Ramos (cell line): ENCODE data around the gene CCDC12.

Experiments used
- in situ Hi-C: fragments of 300-500 bp; cut with MboI; formaldehyde crosslinking; loops from one replicate; pipeline ENCODE4 v1.14.3; 2022; ENCODE audit warnings: low sequenced_read_pairs; ENCODE audit not compliant: unreplicated experiment

Gene CCDC12

DNA sequence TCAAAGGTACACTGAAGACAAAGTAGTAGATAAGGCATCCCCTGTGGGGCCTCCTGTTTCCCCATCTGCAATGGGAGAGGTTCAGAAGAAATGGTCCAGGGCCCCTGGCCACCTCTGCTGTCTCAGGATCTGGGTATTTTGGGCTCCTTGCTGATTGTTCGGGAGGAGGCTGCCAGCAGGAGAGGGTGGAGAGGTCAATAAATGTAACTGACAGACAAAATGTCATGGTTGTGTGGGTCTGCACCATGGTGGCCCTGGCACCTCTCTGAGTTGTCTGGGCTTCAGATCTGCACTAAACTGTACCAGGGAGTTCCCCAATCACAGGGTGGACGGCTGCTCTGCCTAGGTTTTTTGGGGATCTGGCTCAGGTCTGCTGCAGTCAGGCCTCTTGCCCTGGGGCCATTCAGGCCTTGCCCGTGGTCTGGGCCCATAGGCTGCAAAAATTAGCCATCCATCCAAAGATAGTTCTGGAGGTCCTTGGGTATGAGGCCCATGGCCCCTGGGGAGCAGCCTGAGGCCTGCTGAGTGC, 10.3 kb upstream of the CCDC12 start:
- in situ Hi-C loops: loop anchor here (5.0 kb wide), 1 partner anchor 70 kb away; no protein-coding TSS in a partner anchor

GRCh38 chr3:46986055-46986730, 9.6 kb upstream of the CCDC12 start:
- in situ Hi-C loops: loop anchor here (5.0 kb wide), 1 partner anchor 69 kb away; no protein-coding TSS in a partner anchor

- in situ Hi-C loops: loop anchor here (5.0 kb wide), 1 partner anchor 68 kb away; no protein-coding TSS in a partner anchor
Observed at GRCh38 chr3:46985588-46985987, 9.0 kb upstream of the CCDC12 start.

- in situ Hi-C loops: loop anchor here (5.0 kb wide), 1 partner anchor 68 kb away; no protein-coding TSS in a partner anchor
Observed at GRCh38 chr3:46984591-46985459, 8.3 kb upstream of the CCDC12 start.

DNA sequence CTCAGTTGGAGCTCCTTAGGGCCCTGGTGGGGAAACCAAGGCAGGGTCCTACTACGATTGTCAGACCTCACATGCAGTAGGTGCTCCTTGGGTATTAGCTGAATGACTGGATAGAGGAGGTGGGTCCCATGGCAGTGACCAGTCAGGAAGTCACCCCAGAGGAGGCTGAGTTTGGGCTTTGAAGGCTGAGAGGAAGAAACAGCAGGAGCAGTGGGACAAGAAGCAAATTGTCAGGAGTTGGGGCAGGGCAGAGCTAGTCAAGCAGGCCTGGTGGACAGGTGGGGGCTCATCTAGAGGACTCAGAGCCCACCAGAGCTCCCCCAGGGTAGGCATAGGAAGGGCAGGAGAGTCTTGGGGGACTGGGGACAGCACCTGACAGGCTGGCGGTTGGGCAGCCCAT, 6.0 kb upstream of the CCDC12 start:
- in situ Hi-C loops: no loop called here

- in situ Hi-C loops: no loop called here
Observed at GRCh38 chr3:46981932-46982471, 5.5 kb upstream of the CCDC12 start.

- in situ Hi-C loops: no loop called here
Observed at GRCh38 chr3:46979958-46980497, 3.5 kb upstream of the CCDC12 start.

DNA sequence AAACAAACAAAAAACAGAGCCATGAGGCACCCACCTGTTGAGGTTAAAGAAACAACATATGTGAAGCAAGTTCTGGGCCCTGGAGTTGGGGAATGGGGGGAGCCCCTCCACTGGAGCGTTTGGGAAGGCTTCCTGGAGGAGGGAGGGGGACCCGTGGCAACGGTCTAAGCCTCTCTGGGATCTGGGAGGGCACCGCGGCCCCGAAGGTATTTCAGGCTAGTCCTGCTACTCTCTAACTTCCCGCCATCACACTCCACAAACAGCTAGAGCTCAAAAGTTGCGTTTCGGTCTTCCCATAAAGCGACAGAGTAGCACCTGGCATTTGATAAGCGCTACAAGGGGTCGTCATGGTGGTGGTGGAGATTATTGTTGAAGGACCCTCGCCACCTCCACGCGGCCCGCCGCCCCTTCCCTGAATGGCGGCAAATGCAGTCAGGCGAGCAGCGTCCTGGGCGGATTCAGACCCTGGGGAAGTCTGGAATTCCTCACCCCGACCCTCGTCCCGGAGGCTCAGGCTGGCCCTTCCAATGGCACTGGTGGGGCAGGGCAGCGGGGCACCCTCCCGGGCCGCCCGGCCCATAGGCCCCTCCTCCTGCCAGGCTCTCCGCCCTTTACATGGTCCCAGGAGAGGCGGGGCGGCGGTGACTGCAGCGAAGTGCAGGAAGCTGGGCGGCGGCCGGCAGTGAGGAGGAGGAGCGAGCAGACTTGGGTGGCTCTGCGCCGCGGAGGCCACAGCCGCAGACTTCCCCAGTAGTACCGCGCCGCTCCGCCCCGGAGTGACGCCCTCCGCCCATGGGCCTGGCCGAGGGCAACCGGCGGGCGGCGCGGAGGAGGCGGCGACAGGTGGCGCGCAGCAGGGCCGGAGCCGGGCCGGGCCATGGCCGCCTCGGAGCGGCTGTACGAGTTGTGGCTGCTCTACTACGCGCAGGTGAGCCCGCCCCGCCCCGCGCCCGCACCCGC, 2.7 kb upstream of the CCDC12 start, which contains the start of gene NBEAL2:
Gene NBEAL2, plus strand, starts transcription at position 682 of the 960 bp plus-strand sequence. Its CDS starts 196 bp downstream, at position 878.
- in situ Hi-C loops: no loop called here

GRCh38 chr3:46978381-46978780, 1.8 kb upstream of the CCDC12 start:
- in situ Hi-C loops: no loop called here

GRCh38 chr3:46977811-46978195, 1.3 kb upstream of the CCDC12 start:
- in situ Hi-C loops: no loop called here

- in situ Hi-C loops: no loop called here
Observed at GRCh38 chr3:46974421-46975171, 1.9 kb downstream of the CCDC12 start.

DNA sequence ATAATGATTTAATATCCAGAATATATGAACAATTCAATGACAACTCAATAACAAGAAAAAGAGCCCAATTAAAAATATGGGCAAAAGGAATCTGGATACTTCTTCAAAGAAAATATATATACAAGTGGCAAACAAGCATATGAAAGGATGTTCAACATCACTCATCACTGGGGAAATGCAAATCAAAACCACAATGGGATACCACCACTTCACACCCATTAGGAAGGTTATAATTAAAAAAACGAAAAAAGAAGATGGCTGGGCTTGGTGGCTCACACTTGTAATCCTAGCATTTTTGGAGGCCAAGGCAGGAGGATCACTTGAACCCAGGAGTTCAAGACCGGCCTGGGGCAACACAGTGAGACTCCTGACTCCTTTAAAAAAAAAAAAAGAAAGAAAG, 4.1 kb downstream of the CCDC12 start:
- in situ Hi-C loops: no loop called here

DNA sequence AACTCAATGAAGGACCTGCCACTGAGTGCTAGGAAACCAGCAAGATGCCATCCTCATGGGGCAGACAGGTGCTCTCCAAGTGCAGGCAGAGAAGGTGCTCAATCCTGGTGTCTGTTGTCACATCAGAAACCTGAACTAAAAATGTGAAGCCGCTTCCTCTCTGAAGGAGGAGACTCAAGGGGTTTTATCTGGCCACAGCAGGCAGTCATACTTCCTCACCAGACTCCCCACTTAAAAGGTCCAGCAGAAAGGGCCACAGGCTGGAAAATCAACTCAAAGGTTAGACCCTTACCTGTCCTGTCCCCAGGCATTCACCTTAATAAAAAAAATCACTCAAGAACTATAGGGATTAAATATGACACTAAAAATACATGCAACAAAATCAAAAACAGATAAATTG, 4.8 kb downstream of the CCDC12 start:
- in situ Hi-C loops: no loop called here

DNA sequence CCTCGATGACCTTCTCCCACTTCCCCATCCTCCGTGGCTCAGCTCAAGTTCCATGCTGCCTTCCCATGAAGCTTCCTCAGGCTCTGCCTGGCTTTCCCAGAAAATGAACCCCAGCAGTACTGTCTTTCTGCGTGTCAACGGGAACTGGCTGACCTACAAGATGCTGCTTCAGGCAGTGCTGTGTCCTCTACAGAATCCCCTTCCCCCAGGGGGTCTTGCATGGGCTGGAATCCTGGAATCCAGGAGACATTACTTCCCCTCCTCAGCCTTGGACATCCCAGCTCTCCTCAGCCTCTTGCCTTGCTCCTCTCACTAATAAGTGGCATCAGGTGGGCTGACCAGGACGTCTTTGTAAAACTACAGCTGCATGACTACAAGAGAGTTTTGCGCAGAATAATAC, 5.4 kb downstream of the CCDC12 start:
- in situ Hi-C loops: no loop called here

DNA sequence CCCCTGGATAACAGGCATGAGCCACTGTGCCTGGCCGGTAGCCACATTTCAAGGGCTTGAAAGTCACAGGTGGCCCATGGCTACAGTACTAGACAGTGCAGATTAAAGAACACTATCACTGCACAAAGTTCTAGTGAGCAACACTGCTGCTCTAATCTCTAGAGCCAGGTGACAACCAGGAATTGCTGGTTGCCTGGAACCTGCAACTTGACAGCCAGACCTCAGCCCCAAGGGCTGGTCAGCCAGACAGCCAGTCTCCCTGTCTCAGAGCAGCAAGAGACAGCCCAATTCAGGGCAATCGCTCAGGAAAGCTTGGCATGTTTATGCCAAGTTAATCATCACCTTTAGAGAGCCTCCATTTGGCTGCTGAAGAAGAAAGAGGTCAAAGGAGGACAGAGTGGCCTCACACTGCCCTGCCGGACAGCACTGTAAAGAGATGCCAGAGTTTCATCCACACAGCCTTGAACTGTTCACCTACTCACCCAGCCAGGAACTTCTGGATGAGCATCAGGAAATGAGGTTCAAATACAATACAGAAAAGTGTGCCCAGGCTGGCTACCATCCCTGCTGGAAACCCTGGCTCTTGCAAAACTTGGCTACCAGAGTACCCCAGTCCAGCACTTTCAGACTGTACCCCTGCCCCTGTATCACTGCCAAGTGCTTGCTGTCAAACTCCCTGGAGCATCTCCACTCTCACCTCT, 6.0 kb downstream of the CCDC12 start:
- in situ Hi-C loops: no loop called here

DNA sequence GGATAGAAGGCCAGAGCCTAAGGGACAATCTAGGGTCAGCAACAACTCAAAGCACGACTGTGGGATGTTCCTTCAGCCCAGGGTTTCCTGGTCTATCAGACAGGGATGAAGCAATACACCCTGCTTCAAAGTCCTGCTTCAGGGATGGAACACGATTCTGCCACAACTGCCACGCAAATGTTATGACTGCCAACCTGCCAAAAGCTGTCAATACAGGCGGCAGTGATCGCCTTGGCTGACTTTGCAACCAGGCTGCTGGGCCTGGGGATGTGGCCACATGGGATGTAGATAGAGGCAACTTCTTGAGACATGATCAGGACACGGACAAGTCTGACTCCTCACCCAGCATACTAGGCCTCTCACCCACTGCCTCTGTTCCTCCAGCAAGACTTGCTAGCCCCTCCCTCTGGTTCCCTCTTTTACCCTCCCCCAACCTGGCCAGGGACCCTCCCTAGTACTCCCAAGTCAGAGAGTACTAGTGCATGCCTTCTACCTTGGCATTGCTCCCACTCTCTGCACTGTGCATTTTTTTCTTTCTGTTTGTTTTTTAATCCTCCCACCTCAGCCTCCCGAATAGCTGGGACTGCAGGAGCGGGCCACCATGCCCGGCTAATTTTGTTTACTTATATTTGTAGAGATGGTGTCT, 7.6 kb downstream of the CCDC12 start:
- in situ Hi-C loops: no loop called here

DNA sequence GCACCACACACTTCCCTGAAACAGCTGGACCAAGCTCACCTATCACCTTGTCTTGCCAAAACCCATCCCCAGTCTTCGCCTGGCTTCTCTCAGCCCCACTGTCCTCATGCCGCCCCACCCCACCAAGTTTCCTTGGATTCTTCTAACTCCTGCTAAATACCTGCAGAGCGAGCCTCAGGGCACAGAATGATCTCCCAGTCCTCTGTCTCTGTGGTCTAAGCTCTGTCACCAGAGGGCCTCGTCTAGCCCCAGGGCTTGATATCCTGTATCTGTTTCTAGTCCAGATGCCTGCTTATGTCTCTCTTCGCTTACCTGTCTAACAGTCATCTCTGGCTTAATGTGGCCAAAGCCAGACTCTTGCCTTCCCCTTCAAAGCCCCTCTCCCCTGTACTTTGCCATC, 9.7 kb downstream of the CCDC12 start:
- in situ Hi-C loops: no loop called here

DNA sequence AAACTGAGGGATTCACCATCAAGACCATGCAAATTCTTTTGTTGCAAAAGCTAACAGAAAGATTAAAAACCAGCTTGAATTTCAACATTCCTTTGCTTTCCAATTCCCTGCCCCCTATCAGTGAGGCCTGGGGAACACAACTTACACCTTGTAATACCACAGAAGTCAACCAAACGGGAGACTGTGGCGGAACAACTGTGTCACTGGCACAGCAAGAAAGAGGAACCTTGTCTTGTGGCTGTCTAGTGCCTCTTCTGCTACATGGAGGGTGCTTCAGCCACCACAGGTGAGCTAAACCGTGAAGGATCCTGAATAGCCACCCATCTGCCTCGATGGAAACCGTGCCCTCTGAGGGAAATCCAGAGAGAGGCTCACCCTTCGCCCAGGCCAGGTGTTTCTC, 11.4 kb downstream of the CCDC12 start:
- in situ Hi-C loops: no loop called here
